Testis (tissue), 2 donors: Measurements from ENCODE around the gene CYP2S1.

Experiments
- CTCF ChIP-seq, 3 experiments: fragments of 450-650 bp in 2 of 3; fragments of 200-600 bp in 1 of 3; sonication (generic) in 1 of 3; IDR thresholded peaks; one replicate each; pipeline ENCODE4 v1.5.1; 2016 to 2019; ENCODE audit warnings: antibody characterized with exemption in 3 of 3, mild to moderate bottlenecking in 2 of 3, moderate library complexity in 1 of 3
- POLR2A ChIP-seq: fragments of 450-650 bp; IDR thresholded peaks from one replicate; pipeline ENCODE4 v1.6.1; 2017; ENCODE audit warnings: antibody characterized with exemption, mild to moderate bottlenecking, moderate library complexity

GRCh38 chr19:41198559-41198958 is 5.5 kb downstream of the CYP2S1 start:
- TF ChIP-seq POLR2A: no peak
- TF ChIP-seq CTCF (IDR thresholded peaks at IDR 0.05): no peak
